Cortex of kidney (tissue), 1 donor: Measurements from ENCODE around the gene NPAS3.

Source experiments
- DNase-seq: peaks from one replicate; lab custom pipeline; 2025; lab: John Stamatoyannopoulos, UW

The NPAS3 gene

GRCh38 chr14:33254861-33255395 is 316.2 kb downstream of the NPAS3 start:
- no peak for DNase-seq

- no peak for DNase-seq
Observed at GRCh38 chr14:33257796-33258195, 319.1 kb downstream of the NPAS3 start.

GRCh38 chr14:33259764-33260163 is 321.1 kb downstream of the NPAS3 start:
- DNase-seq: no peak

- DNase-seq: no peak
Observed at GRCh38 chr14:33271216-33271615, 332.5 kb downstream of the NPAS3 start.

- no peak for DNase-seq
Observed at GRCh38 chr14:33271891-33272290, 333.2 kb downstream of the NPAS3 start.

- DNase-seq: no peak
Observed at GRCh38 chr14:33273978-33274377, 335.3 kb downstream of the NPAS3 start.

- DNase-seq: no peak
Observed at GRCh38 chr14:33275879-33276278, 337.2 kb downstream of the NPAS3 start.

- DNase-seq: no peak
Observed at GRCh38 chr14:33279865-33280264, 341.2 kb downstream of the NPAS3 start.

GRCh38 chr14:33280646-33281045 is 342.0 kb downstream of the NPAS3 start:
- no peak for DNase-seq

GRCh38 chr14:33282331-33283230 is 343.9 kb downstream of the NPAS3 start:
- no peak for DNase-seq

- DNase-seq: no peak
Observed at GRCh38 chr14:33285902-33286700, 347.4 kb downstream of the NPAS3 start.

- DNase-seq: no peak
Observed at GRCh38 chr14:33287189-33287588, 348.5 kb downstream of the NPAS3 start.

GRCh38 chr14:33290641-33291040 is 352.0 kb downstream of the NPAS3 start:
- no peak for DNase-seq

- no peak for DNase-seq
Observed at GRCh38 chr14:33291529-33292104, 352.9 kb downstream of the NPAS3 start.

GRCh38 chr14:33294419-33294818 is 355.7 kb downstream of the NPAS3 start:
- no peak for DNase-seq

GRCh38 chr14:33297565-33297964 is 358.9 kb downstream of the NPAS3 start:
- no peak for DNase-seq

- DNase-seq: no peak
Observed at GRCh38 chr14:33307691-33308251, 369.1 kb downstream of the NPAS3 start.

GRCh38 chr14:33309106-33309505 is 370.4 kb downstream of the NPAS3 start:
- DNase-seq: no peak

GRCh38 chr14:33315217-33315616 is 376.5 kb downstream of the NPAS3 start:
- no peak for DNase-seq

GRCh38 chr14:33315721-33316120 is 377.0 kb downstream of the NPAS3 start:
- DNase-seq: no peak

- no peak for DNase-seq
Observed at GRCh38 chr14:33317675-33318074, 379.0 kb downstream of the NPAS3 start.

GRCh38 chr14:33323979-33324378 is 385.3 kb downstream of the NPAS3 start:
- DNase-seq: no peak
